Posterior cingulate gyrus (tissue), 11 donors: ENCODE measurements around the gene STAB2.

Experiments used
- DNase-seq, 10 donors: peaks; one replicate each; pipeline versions ENCODE4 v3.0.0 to v3.0.0-alpha.2; 2020 to 2021; ENCODE audit warnings: mixed read lengths in 3 of 10
- intact Hi-C: fragments of 100-400 bp; cut with DNase I; formaldehyde crosslinking; loops from one replicate; pipeline ENCODE4 v1.15.1; 2023

STAB2 gene

GRCh38 chr12:103680591-103681141, 93.6 kb downstream of the STAB2 start:
- peak in 8 of 10 donors; percentile 28 to 93 (median 60) for DNase-seq
- intact Hi-C loops, result no loop called here

- intact Hi-C loops, result no loop called here
- DNase-seq, result no peak
Measured at GRCh38 chr12:103686026-103686425, 99.0 kb downstream of the STAB2 start.

GRCh38 chr12:103687253-103687652, 100.2 kb downstream of the STAB2 start:
- intact Hi-C loops, result no loop called here
- no peak for DNase-seq

DNA sequence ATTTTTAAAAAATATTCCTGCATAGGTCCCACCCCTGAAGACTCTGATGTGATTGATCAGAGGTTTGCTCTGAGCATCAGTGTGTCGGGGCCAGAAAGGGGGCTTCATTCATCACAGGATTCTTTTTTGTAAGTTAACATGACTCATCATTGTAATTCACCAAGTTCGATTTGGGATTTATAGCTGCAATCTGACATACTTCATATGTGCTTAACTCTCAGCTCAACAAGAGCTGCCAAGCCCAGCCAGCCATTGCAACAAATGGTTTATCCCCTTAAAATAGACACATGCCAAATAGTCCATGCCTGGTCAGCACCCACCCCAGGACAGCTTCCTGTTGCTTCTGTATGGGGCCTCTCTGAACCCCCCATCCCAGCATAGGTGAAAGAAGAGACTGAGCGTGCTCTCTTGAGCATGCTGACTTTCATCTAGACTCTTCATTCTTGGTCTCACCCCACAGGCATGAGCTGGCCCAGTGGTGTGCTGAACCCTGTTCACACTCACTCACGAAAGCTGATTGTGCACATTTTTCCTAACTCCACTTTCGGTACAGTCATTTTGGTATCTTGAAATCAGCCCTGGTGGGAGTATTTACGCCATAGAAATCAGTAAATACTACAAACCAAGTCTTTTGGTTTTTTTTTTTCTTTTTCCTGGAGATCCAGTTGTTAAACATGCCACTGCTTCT, 101.4 kb downstream of the STAB2 start:
- intact Hi-C loops, result no loop called here
- no peak for DNase-seq

DNA sequence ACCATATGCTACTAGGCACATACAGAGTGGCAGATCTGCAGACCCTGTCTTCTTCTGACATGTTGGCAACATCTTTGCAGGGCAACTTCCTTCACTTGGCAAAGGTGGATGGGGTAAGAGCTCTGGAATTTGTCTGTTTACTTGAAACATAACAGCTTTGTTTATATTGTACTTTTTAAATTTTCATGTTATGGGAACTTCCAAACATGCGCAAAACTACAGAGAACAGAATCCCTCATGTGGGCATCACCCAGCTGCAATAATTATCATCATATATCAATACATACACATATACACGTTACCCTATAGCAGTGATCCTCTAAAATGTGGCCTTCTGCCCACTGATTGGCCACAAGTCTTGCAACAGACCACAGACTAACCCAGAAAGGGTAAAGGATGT, 103.4 kb downstream of the STAB2 start:
- intact Hi-C loops, result no loop called here
- no peak for DNase-seq

- DNase-seq, result no peak
- intact Hi-C loops, result no loop called here
Measured at GRCh38 chr12:103691063-103691462, 104.0 kb downstream of the STAB2 start.

DNA sequence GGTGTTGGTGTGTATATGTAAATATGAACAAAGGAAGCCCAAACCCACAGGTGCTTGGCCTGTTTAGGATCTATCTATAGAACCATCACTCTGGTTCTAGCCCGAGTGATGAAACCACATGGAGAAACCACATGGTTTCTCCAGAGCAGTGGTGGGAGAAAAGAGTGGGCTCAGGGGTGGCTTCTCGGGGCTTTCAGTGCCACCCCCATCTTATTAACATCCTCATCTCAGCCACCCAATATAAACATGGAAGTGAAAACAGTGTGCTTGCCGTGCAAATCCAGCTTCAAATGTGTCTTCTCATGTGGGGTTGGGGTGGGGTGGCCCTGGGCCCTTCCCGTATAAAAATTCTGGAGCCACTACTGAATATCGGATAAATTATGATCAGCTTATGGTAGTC, 109.0 kb downstream of the STAB2 start:
- no peak for DNase-seq
- intact Hi-C loops, result no loop called here

DNA sequence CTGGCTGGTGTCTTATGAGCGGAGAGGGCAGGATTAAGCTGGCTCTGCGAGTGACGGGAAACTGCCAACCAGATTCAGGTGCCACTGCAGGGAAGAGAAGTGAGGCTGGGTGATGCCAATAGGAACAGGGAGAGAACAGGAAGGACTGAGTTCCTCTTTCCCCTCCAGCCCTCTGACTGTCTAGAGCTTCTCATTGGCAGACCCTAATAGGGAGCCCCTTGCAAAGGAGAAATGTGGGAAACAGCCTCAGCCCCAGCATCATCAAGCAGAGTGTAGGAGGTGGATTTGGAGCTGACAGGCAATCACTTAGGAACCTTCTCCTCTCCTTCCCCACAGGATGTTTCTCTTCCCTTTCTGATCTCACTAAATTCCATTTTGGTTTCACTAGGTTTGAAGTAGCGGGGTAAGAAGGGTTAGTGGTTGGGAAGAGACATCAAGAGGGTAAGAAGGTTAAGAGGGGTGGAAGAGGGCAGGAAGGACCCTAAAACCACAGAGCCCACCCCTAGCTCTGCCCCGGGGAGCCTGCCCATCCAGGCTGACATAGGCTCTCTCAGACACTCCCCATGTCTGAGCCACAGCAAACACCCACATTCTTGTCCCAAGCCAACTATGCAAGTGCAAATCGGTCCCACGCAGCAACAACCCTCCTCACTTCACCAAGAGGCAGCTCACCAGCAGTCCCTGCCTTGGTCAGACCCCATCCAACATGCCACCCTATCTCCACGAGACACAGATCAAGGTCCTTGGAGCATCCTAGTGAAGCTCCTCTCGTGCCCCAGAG, 111.1 kb downstream of the STAB2 start:
- DNase-seq, result no peak
- intact Hi-C loops, result no loop called here

DNA sequence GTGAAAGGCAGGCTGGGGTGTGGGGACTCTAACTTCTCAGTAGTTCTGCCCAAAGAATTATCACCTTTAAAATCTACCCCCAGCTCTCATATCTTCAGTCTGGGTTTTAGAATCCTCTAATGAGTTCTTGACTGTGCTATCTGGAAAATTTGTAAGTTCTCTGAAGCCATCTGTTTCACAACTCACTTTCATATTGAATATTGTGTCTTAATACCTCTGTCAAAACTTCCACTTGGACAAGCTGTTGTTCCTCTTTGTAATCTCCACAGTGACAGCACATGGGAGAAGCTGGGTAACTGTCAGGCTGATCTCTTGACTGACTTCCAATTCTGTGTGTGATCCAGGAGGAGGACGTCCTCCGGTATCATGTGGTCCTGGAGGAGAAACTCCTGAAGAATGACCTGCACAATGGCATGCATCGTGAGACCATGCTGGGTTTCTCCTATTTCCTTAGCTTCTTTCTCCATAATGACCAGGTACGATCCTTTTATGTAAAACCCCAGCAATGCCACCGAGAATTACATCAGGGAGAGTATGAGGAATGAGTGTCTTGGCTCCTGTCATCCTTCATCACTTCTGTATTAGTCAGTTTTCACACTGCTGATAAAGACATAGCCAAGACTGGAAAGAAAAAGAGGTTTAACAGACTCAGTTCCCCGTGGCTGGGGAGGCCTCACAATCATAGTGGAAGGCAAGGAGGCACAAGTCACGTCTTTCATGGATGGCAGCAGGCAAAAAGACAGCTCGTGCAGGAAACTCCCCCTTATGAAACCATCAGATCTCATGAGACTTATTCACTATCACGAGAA, 111.9 kb downstream of the STAB2 start:
- intact Hi-C loops, result no loop called here

GRCh38 chr12:103705098-103705497, 118.0 kb downstream of the STAB2 start:
- intact Hi-C loops, result no loop called here
- DNase-seq, result no peak

More for the DNA sequence above, 111.9 kb downstream of the STAB2 start:
- DNase-seq, result no peak

- no peak for DNase-seq
- intact Hi-C loops, result no loop called here
Measured at GRCh38 chr12:103705927-103706326, 118.9 kb downstream of the STAB2 start.

- DNase-seq, result no peak
- intact Hi-C loops, result no loop called here
Measured at GRCh38 chr12:103707446-103707845, 120.4 kb downstream of the STAB2 start.

GRCh38 chr12:103710544-103710943, 123.5 kb downstream of the STAB2 start:
- DNase-seq, result no peak
- intact Hi-C loops, result no loop called here

DNA sequence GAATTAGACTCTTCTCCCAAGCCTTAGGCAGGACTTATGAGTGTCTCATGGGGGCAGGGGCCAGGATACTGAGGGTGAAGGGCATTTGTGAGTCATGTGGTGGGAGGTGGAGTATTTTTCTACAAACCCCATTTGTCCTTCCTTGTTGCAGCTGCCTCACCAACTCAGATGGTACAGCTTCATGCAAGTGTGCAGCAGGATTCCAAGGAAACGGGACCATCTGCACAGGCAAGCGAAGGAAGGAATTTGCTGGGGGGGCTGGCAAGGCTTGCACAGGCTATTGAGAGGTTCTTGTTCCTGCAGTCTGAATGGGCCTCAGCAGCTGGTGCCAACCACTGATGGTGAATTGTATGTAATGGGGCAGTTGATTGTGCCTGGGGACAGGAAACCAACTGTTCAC, 125.1 kb downstream of the STAB2 start:
- intact Hi-C loops, result no loop called here

DNA sequence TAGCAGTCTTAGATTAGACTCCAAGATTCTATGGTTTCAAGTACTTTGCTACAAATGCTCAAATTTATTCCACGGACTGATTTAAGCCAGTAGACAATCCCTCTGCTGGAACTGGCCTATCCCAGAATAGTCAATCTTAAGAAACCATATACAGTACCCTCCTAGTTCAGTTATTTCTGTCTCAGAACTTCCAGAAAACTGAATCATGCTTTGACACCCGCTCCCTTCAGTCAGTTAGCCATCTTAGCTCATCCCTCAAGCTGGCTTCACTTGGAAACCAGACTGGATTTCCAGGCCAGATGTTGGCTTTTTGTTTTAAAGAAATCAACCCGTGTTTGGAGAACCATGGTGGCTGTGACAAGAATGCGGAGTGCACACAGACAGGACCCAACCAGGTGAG, 128.4 kb downstream of the STAB2 start:
- intact Hi-C loops, result no loop called here
- DNase-seq, result no peak

More for the DNA sequence above, 125.1 kb downstream of the STAB2 start:
- DNase-seq, result peak in 1 of 10 donors; percentile 9

- intact Hi-C loops, result no loop called here
- no peak for DNase-seq
Measured at GRCh38 chr12:103716517-103717196, 129.6 kb downstream of the STAB2 start.

DNA sequence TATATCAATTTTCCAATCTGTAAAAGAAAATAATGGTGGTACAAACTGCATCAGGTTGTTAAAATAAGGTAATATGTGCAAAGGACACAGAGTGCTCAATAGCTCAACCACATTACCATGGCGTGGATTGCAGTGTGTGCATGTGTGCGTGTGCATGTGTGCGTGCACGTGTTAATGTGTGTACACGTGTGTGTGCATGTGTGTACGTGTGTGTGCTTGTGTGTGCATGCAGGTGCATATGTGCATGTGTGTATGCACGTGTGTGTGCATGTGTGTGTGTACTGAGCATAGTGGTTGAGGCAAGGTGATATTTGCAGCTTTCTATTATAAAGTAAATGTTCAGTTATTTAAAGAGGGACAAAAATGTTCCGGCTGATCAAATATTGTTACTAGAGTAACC, 138.3 kb downstream of the STAB2 start:
- intact Hi-C loops, result no loop called here
- DNase-seq, result no peak

DNA sequence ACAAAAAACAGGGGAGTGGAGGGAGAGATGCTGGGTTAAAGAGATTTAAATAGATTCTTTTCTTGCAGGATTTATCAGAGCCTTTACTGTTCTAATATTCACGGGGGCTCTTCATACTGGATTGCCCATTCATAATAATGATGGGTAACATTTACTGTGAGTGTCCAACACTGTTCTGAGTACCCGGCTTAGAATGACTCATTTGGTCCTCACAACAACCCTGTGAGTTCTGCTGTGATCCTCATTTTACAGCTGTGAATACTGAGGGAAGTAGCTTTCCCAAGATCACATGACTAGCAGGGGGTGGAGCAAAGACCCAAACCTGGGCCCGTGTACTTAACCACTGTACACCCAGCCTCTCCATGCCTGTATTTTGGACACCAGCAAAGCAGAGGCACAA, 140.6 kb downstream of the STAB2 start:
- intact Hi-C loops, result no loop called here

DNA sequence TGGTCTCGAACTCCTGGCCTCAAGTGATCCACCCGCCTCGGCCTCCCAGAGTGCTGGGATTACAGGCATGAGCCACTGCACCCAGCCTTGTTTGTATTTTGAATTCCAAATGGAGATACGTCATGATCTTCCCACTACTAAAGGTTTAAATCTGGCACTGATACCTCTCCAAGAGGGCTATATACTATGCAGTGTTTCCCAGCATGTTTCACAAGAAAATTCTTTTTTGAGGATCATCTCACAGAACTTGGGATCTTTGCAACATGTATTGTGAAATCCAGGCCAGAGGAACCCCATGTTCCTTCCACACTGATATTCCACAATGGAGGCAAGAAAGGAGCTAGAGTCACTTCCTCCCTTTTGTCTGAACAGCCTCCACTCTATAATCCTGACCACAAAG, 141.2 kb downstream of the STAB2 start:
- intact Hi-C loops, result no loop called here
- no peak for DNase-seq

More for the DNA sequence above, 140.6 kb downstream of the STAB2 start:
- DNase-seq, result no peak

DNA sequence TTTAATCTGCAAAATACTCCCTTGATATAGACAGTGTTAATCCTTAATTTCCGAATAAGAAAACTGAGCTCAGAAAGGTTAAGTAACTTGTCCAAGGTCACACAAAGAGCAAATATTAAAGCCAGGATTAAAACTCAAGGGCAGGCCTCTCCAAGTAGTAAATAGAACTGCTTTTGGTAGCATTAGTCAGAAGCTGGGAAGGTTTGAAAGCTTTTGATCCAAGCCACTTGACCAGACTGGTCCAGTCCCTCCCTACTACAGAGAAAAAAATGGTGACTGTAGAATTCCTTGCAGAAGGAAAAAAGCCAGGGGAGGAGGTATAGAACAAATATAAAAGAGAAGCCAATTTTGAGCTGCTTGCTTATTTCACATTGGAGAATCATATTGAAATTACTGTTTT, 142.4 kb downstream of the STAB2 start:
- intact Hi-C loops, result no loop called here
- no peak for DNase-seq
